ENCODE measurements around the gene DAAM2. TPM values are rescaled to one million over a fixed set of nuclear protein-coding genes. Genes with fewer than 3 reads are reported as not detected.

Gene DAAM2
- total and polyA plus RNA-seq, 2 donors (not counting 3 experiments of a cell fraction or from before 2014, with no cell fraction given): 0.42 to 0.44 TPM

DNA sequence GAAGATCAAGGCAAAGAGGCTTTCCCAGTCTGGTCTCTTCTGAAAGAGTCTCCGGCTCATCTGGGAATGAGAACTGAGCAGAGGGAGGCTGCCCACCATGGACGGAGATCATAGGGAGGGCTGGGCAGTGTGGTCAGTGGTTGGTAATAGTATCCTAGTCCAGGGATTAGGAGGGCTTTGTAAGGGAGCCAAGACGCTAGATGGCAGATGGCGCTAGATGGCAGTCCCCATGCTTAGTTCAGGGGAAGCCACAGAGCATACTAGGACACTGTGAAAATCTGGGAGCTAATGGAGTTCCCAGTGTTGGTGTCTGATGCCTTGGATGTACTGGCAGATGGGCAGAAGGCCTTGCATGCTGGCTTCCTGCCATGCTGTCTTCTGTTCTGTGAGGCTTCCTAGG is 21.7 kb upstream of the DAAM2 start:
- H3K9ac ChIP-seq (replicated peaks; ENCODE audit: extremely low read depth, insufficient read depth, low read length): no peak overlapping the region
- no peaks in the 10 kb centered on the region for H3K27me3 ChIP-seq (ENCODE audit: control insufficient read depth in 2 of 2, insufficient read depth in 2 of 2, low read length in 2 of 2)
- no peaks in the 10 kb centered on the region for H4K20me1 ChIP-seq (replicated peaks; ENCODE audit: control insufficient read depth, extremely low read depth, insufficient read depth, low read length)
- intact Hi-C loops (cut with micrococcal nuclease) (no loop called here), dilution Hi-C loops (cut with MboI; ENCODE audit: extremely low pct_ligation_motif_present, low sequenced_read_pairs) (no loop called here)
- H3K9me3 ChIP-seq (replicated peaks; ENCODE audit: control insufficient read depth, insufficient read depth, low read length): no peaks in the 10 kb centered on the region
- DNase-seq (ENCODE audit: low read depth, low spot score) (no peak), FAIRE-seq (no peak)
- no peak for TF ChIP-seq POLR2A (IDR thresholded peaks at IDR 0.05; ENCODE audit: low read depth, low read length)
- no peak for TF ChIP-seq EZH2 (IDR thresholded peaks at IDR 0.05; ENCODE audit: borderline replicate concordance, low read depth, low read length, severe bottlenecking)
- TF ChIP-seq FOS (IDR thresholded peaks at IDR 0.05; ENCODE audit: borderline replicate concordance, insufficient read depth, low read length): no peak
- TF ChIP-seq, protein P1, sequence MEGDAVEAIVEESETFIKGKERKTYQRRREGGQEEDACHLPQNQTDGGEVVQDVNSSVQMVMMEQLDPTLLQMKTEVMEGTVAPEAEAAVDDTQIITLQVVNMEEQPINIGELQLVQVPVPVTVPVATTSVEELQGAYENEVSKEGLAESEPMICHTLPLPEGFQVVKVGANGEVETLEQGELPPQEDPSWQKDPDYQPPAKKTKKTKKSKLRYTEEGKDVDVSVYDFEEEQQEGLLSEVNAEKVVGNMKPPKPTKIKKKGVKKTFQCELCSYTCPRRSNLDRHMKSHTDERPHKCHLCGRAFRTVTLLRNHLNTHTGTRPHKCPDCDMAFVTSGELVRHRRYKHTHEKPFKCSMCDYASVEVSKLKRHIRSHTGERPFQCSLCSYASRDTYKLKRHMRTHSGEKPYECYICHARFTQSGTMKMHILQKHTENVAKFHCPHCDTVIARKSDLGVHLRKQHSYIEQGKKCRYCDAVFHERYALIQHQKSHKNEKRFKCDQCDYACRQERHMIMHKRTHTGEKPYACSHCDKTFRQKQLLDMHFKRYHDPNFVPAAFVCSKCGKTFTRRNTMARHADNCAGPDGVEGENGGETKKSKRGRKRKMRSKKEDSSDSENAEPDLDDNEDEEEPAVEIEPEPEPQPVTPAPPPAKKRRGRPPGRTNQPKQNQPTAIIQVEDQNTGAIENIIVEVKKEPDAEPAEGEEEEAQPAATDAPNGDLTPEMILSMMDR (IDR thresholded peaks at IDR 0.05; ENCODE audit: extremely low read depth in 1 of 2, insufficient read depth in 1 of 2, low read depth in 1 of 2, low read length in 2 of 2): no peak
- TF ChIP-seq, protein P2, sequence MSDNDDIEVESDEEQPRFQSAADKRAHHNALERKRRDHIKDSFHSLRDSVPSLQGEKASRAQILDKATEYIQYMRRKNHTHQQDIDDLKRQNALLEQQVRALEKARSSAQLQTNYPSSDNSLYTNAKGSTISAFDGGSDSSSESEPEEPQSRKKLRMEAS (IDR thresholded peaks at IDR 0.05; ENCODE audit: insufficient read depth, insufficient read length): no peak
- TF ChIP-seq POLR2AphosphoS5 (IDR thresholded peaks at IDR 0.05; ENCODE audit: insufficient read depth, low read depth, low read length): no peak
- no peak for TF ChIP-seq JUN (IDR thresholded peaks at IDR 0.05; ENCODE audit: borderline replicate concordance, insufficient read depth, insufficient read length, low read depth)
- no peak for TF ChIP-seq MYC (IDR thresholded peaks at IDR 0.05; ENCODE audit: low read depth, low read length)
- no peak for TF ChIP-seq GATA2 (IDR thresholded peaks at IDR 0.05; ENCODE audit: insufficient read depth, insufficient read length, low read depth, low read length)
- no peak overlapping the region for H3K4me3 ChIP-seq (replicated peaks in 1 of 3; ENCODE audit: insufficient read depth in 1 of 3, low read depth in 1 of 3, low read length in 3 of 3)
- no peak overlapping the region for H3K27ac ChIP-seq (ENCODE audit: insufficient read depth, low read depth, low read length)
- H3K9me1 ChIP-seq (replicated peaks; ENCODE audit: control insufficient read depth, extremely low read depth, insufficient read depth, low read length): no peaks in the 10 kb centered on the region
- no peaks in the 10 kb centered on the region for H3K36me3 ChIP-seq (ENCODE audit: control insufficient read depth in 2 of 2, extremely low read depth in 1 of 2, insufficient read depth in 2 of 2, low read length in 2 of 2)
- no peaks in the 10 kb centered on the region for H3K4me1 ChIP-seq (ENCODE audit: control insufficient read depth, extremely low read depth, insufficient read depth, low read length)
- no peak overlapping the region for H3K4me2 ChIP-seq (ENCODE audit: insufficient read depth, low read length)
- BruUV-seq (replicated peaks): no TSS peak
- ChIA-PET POLR2A (no interaction called here), CTCF (no interaction called here)
- no peaks in the 10 kb centered on the region for H3K79me2 ChIP-seq (ENCODE audit: control insufficient read depth, insufficient read depth, low read length)
- H2AFZ ChIP-seq (ENCODE audit: low read depth, low read length): no peak overlapping the region
